K562 (cell line): ENCODE measurements around the gene CRYBA1. TPM values are rescaled to one million over a fixed set of nuclear protein-coding genes. Genes with fewer than 3 reads are reported as not detected.

Experiments
- ATAC-seq: fragments of 200-7000 bp; cut with Tn5 transposase; 3 replicates; pipeline ENCODE4 v1.9.1; 2020; ENCODE audit warnings: moderate library complexity
- BruUV-seq: library from RNA; stranded (reverse); fragments of 400-500 nt; replicated peaks from 2 replicates; lab custom pipeline; 2021; lab: Mats Ljungman, UMichigan
- CTCF ChIA-PET: fragments of 300-600 bp; formaldehyde crosslinking; extraction: SDS; loops from one replicate; lab custom pipeline; 2021; ENCODE audit warnings: low intra/inter-chr PET ratio; lab: Yijun Ruan, JAX
- POLR2A ChIA-PET: fragments of 300-600, 350-650 bp; sonication (Branson Sonifier 250); formaldehyde crosslinking; extraction: SDS; loops from one replicate; lab custom pipeline; 2021; ENCODE audit warnings: antibody characterized with exemption, inconsistent platforms; lab: Yijun Ruan, JAX
- DNase-seq, 4 experiments: peaks; one replicate each; pipeline versions ENCODE4 v3.0.0 to v3.0.0-alpha.2; 2011 to 2018; ENCODE audit warnings: low spot score in 3 of 4, mixed read lengths in 3 of 4; ENCODE audit errors: extremely low read depth in 1 of 4
- FAIRE-seq: peaks from 2 replicates; lab custom pipeline; 2011; peaks lifted over from hg19 to GRCh38; lab: Jason Lieb, UNC
- H2AFZ ChIP-seq: 2 replicates; pipeline ENCODE4 v1.6.0; 2011; ENCODE audit warnings: low read depth, low read length, control low read depth, inconsistent platforms
- H3K27ac ChIP-seq: fragments of 200-600 bp; 3 replicates; pipeline ENCODE4 v1.8.0; 2011; ENCODE audit warnings: low read depth, mild to moderate bottlenecking, control low read depth, inconsistent platforms, low read length, moderate library complexity, mixed read lengths; ENCODE audit errors: extremely low read depth
- H3K27me3 ChIP-seq, 2 experiments: fragments of 300-600 bp in 1 of 2; 2 replicates in 1 of 2; 3 replicates in 1 of 2; pipeline versions ENCODE4 v1.6.0 to v1.8.0; 2011; ENCODE audit warnings: inconsistent platforms in 2 of 2, low read length in 2 of 2, mild to moderate bottlenecking in 1 of 2, mixed read lengths in 1 of 2, moderate library complexity in 1 of 2; ENCODE audit not compliant: control insufficient read depth in 2 of 2, insufficient read depth in 2 of 2
- H3K36me3 ChIP-seq: fragments of 300-600 bp; 3 replicates; pipeline ENCODE4 v1.8.0; 2011; ENCODE audit warnings: mild to moderate bottlenecking, low read length, inconsistent platforms; ENCODE audit not compliant: control insufficient read depth, insufficient read depth
- H3K4me1 ChIP-seq, 2 experiments: fragments of 200-600 bp in 1 of 2; replicated peaks in 1 of 2; 2 replicates in 1 of 2; 3 replicates in 1 of 2; pipeline versions ENCODE4 v1.5.1 to v1.8.0; 2011; ENCODE audit warnings: inconsistent platforms in 2 of 2, low read length in 2 of 2, mild to moderate bottlenecking in 1 of 2, mixed read lengths in 1 of 2, moderate library complexity in 1 of 2; ENCODE audit not compliant: control insufficient read depth in 2 of 2, insufficient read depth in 2 of 2
- H3K4me2 ChIP-seq: 2 replicates; pipeline ENCODE4 v1.6.1; 2011; ENCODE audit warnings: low read length, control low read depth, inconsistent platforms, mixed read lengths; ENCODE audit not compliant: insufficient read depth
- H3K4me3 ChIP-seq: fragments of 200-600 bp; sonication (generic), shearing (Covaris generic); 2 replicates; pipeline ENCODE4 v1.5.1; 2016; ENCODE audit warnings: control low read depth, inconsistent platforms
- H3K79me2 ChIP-seq: fragments of 200-600 bp; 3 replicates; pipeline ENCODE4 v1.8.0; 2011; ENCODE audit warnings: low read length, inconsistent platforms; ENCODE audit not compliant: control insufficient read depth, insufficient read depth
- H3K9ac ChIP-seq, 2 experiments: 2 replicates each; pipeline versions ENCODE4 v1.6.0 to v1.6.1; 2011; ENCODE audit warnings: low read depth in 2 of 2, low read length in 2 of 2, control low read depth in 1 of 2, inconsistent platforms in 1 of 2, mild to moderate bottlenecking in 1 of 2, mixed read lengths in 1 of 2; ENCODE audit not compliant: insufficient read depth in 1 of 2
- H3K9me1 ChIP-seq: one replicate; pipeline ENCODE4 v1.6.0; 2011; ENCODE audit warnings: inconsistent platforms, mild to moderate bottlenecking, low read length, moderate library complexity; ENCODE audit not compliant: control insufficient read depth, insufficient read depth
- H3K9me3 ChIP-seq: replicated peaks from 2 replicates; pipeline ENCODE4 v1.5.1; 2011; ENCODE audit warnings: low read depth, low read length, inconsistent platforms; ENCODE audit not compliant: control insufficient read depth, insufficient read depth
- H4K20me1 ChIP-seq: replicated peaks from 2 replicates; pipeline ENCODE4 v1.6.1; 2011; ENCODE audit warnings: low read length, inconsistent platforms, mixed read lengths; ENCODE audit not compliant: control insufficient read depth, insufficient read depth
- CAMTA2 ChIP-seq: fragments of 250-450 bp; sonication (Bioruptor Pico); conservative IDR thresholded peaks from 2 replicates; pipeline ENCODE4 v1.5.1; 2022
- CEBPG ChIP-seq, 3 experiments: fragments of 200-800 bp in 1 of 3; sonication (Bioruptor generic) in 1 of 3; sonication (generic) in 1 of 3; formaldehyde crosslinking in 1 of 3; IDR thresholded peaks in 2 of 3; conservative IDR thresholded peaks in 1 of 3; 2 replicates each; pipeline versions ENCODE4 v1.6.1 to v1.8.0; 2016 to 2022; ENCODE audit warnings: missing compliant biosample characterization in 2 of 3, missing genetic modification characterization in 2 of 3, mild to moderate bottlenecking in 1 of 3, missing genetic modification reagents in 1 of 3
- SOX6 ChIP-seq: fragments of 450-650 bp; IDR thresholded peaks from 2 replicates; pipeline ENCODE4 v1.6.1; 2014; ENCODE audit warnings: mild to moderate bottlenecking
- ZNF282 ChIP-seq: sonication (generic); formaldehyde crosslinking; IDR thresholded peaks from 2 replicates; pipeline ENCODE4 v1.8.1; 2023; ENCODE audit warnings: missing genetic modification reagents
- ZNF408 ChIP-seq: fragments of 250-450 bp; sonication (Bioruptor Pico); IDR thresholded peaks from 2 replicates; pipeline ENCODE4 v1.4.0; 2020; ENCODE audit warnings: low read depth, mild to moderate bottlenecking, moderate library complexity
- in situ Hi-C: fragments of 300-500 bp; cut with MboI; formaldehyde crosslinking; loops from 4 replicates; pipeline ENCODE4 v1.15.0; 2018; ENCODE audit warnings: inconsistent platforms, mixed read lengths
- intact Hi-C: fragments of 100-400 bp; cut with micrococcal nuclease; formaldehyde crosslinking; loops from 2 replicates; pipeline ENCODE4 v1.14.2; 2022
- polyA plus RNA-seq, 8 experiments: library from polyadenylated mRNA; depleted of rRNA in 4 of 8; stranded (reverse) in 5 of 8; unstranded in 3 of 8; fragments of >200 nt; fragmentation: Nextera tagmentation in 2 of 8; fragmentation: Illumina TruSeq in 1 of 8; extraction: Ambion mirVana in 2 of 8; extraction: Trizol in 1 of 8; gene quantifications; 2 replicates each; pipeline versions ENCODE4 v1.2.1 to v1.2.3, GENCODE V29; 2011 to 2014; ENCODE audit warnings: inconsistent platforms in 1 of 8, missing spikeins in 1 of 8
- total RNA-seq, 7 experiments: library from RNA; depleted of rRNA in 6 of 7; stranded (reverse); fragments of >200 nt in 6 of 7; fragmentation: Illumina TruSeq in 2 of 7; extraction: Trizol in 2 of 7; gene quantifications; 2 replicates each; pipeline versions ENCODE4 v1.2.1 to v1.2.3, GENCODE V29; 2011 to 2021; ENCODE audit warnings: low replicate concordance in 1 of 7
- TF ChIP-seq, protein P1 (sequence below), 2 experiments: fragments of 250-450 bp in 1 of 2; fragments of 450-650 bp in 1 of 2; sonication (Bioruptor Pico) in 1 of 2; IDR thresholded peaks; 2 replicates each; pipeline versions ENCODE4 v1.6.1 to v1.8.0; 2016 to 2021; ENCODE audit warnings: mild to moderate bottlenecking in 2 of 2, moderate library complexity in 2 of 2, missing compliant biosample characterization in 1 of 2, missing genetic modification characterization in 1 of 2

The CRYBA1 gene
- total and polyA plus RNA-seq, 9 of the 15 experiments (the other 6 are each of a cell fraction or from before 2014, with no cell fraction given) = not detected

DNA sequence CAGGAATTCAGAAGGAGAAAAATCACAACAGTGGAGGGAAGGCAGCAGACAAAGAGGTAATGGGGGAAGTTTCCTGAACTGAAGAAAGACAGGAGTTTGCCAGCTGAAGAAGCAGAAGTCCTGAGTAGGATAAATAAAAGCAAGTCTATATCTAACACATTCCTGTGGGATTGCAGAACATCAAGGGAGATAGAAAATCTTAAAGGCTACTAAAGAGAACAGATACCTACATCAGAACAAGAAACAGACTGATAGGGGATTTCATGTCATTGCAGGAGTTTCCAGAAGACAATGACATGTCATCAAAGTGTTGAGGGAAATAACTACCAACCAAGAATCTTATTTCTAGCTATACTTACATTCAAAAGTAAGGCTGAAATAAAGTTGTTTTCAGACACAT, 21.3 kb upstream of the CRYBA1 start:
- intact Hi-C loops = no loop called here
- POLR2A ChIA-PET = interaction anchor here (0.7 to 1.5 kb wide), 6 partner anchors 10 to 1063 kb away, joined by 3 to 5 read pairs (median 4); partner anchors contain the start of gene NUFIP2
- no peaks in the 10 kb centered on the region for H3K9me1 ChIP-seq
- TF ChIP-seq, protein P1, sequence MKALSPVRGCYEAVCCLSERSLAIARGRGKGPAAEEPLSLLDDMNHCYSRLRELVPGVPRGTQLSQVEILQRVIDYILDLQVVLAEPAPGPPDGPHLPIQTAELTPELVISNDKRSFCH (CRISPR knock-in tag; IDR thresholded peaks at IDR 0.05) = no peak
- TF ChIP-seq, protein P1 (tag; IDR thresholded peaks at IDR 0.05) = no peak
- TF ChIP-seq ZNF282 (CRISPR knock-in tag) (no peak), CEBPG (CRISPR knock-in tag; IDR thresholded peaks at IDR 0.05) (no peak), CEBPG (tag; conservative IDR thresholded peaks at IDR 0.05 in 1 of 2, IDR thresholded peaks at IDR 0.05 in 1 of 2) (0 out of 4 replicates have a peak, but pooled peaks of 1 of the 2 experiments have one; percentile 23), SOX6 (peak; percentile 14; the same call in 1 of the 2 replicates), CAMTA2 (CRISPR knock-in tag) (no peak), ZNF408 (CRISPR knock-in tag) (no peak)
- H3K27me3 ChIP-seq = no peaks in the 10 kb centered on the region
- H3K4me2 ChIP-seq = no peak overlapping the region
- CTCF ChIA-PET = no interaction called here
- DNase-seq (no peak), ATAC-seq (no peak), FAIRE-seq (no peak)
- no peak overlapping the region for H3K27ac ChIP-seq
- H3K36me3 ChIP-seq = no peaks in the 10 kb centered on the region
- no peak overlapping the region for H3K4me3 ChIP-seq
- H4K20me1 ChIP-seq = no peaks in the 10 kb centered on the region
- H3K4me1 ChIP-seq = peaks cover 0 to 4% of the 10 kb centered on the region in 2 experiments; a peak in 1 of 5 replicates
- in situ Hi-C loops = no loop called here
- H3K9me3 ChIP-seq = no peaks in the 10 kb centered on the region
- no peak overlapping the region for H2AFZ ChIP-seq
- no TSS peak for BruUV-seq
- H3K9ac ChIP-seq = no peak overlapping the region
- no peaks in the 10 kb centered on the region for H3K79me2 ChIP-seq
